HepG2 (cell line): ENCODE data around the gene MMP24OS. TPM values are rescaled to one million over a fixed set of nuclear protein-coding genes. Genes with fewer than 3 reads are reported as not detected.
A peak's percentile ranks its signal among the peaks of the same experiment; 100 is the strongest.

ENCODE experiments used
- ARID3A ChIP-seq: IDR thresholded peaks from 2 replicates; pipeline ENCODE4 v1.6.1; 2012; ENCODE audit warnings: low read depth, low read length, improper control_type of control experiment
- BHLHE40 ChIP-seq: IDR thresholded peaks from 2 replicates; pipeline ENCODE4 v1.6.1; 2011; ENCODE audit warnings: low read length, improper control_type of control experiment
- FOXC1 ChIP-seq: sonication (generic); formaldehyde crosslinking; IDR thresholded peaks from 2 replicates; pipeline ENCODE4 v1.8.0; 2022; ENCODE audit warnings: mild to moderate bottlenecking, missing genetic modification reagents, borderline replicate concordance
- HMG20A ChIP-seq: IDR thresholded peaks from 2 replicates; pipeline ENCODE4 v1.6.1; 2016; ENCODE audit warnings: borderline replicate concordance
- IKZF5 ChIP-seq: IDR thresholded peaks from 2 replicates; pipeline ENCODE4 v1.6.1; 2018; ENCODE audit warnings: missing genetic modification reagents, mild to moderate bottlenecking, missing compliant biosample characterization
- KLF9 ChIP-seq: IDR thresholded peaks from 2 replicates; pipeline ENCODE4 v1.6.1; 2016; ENCODE audit warnings: low read depth
- LCORL ChIP-seq, 2 experiments: fragments of 450-650 bp in 1 of 2; sonication (generic) in 1 of 2; formaldehyde crosslinking in 1 of 2; IDR thresholded peaks; 2 replicates each; pipeline versions ENCODE4 v1.5.0 to v1.6.1; 2017 to 2020; ENCODE audit warnings: antibody characterized with exemption in 1 of 2, missing genetic modification reagents in 1 of 2
- MIXL1 ChIP-seq: IDR thresholded peaks from 2 replicates; pipeline ENCODE4 v1.6.1; 2016
- NFKB2 ChIP-seq: sonication (generic); formaldehyde crosslinking; IDR thresholded peaks from 2 replicates; pipeline ENCODE4 v1.4.0; 2020; ENCODE audit warnings: missing genetic modification reagents, borderline replicate concordance
- PTBP1 ChIP-seq: fragments of 200-400 bp; formaldehyde crosslinking; IDR thresholded peaks from 2 replicates; pipeline ENCODE4 v1.6.1; 2018; ENCODE audit warnings: low read length, low read depth; ENCODE audit not compliant: poor library complexity, severe bottlenecking
- SAP130 ChIP-seq: IDR thresholded peaks from 2 replicates; pipeline ENCODE4 v1.6.1; 2016; ENCODE audit warnings: low read depth
- SMYD3 ChIP-seq: sonication (generic); formaldehyde crosslinking; IDR thresholded peaks from 2 replicates; pipeline ENCODE4 v1.8.1; 2023; ENCODE audit warnings: mild to moderate bottlenecking, missing genetic modification reagents
- XRCC5 ChIP-seq: fragments of 200-400 bp; formaldehyde crosslinking; optimal IDR thresholded peaks from 2 replicates; pipeline ENCODE3; 2017; ENCODE audit warnings: mild to moderate bottlenecking, low read length
- ZBTB14 ChIP-seq: sonication (generic); formaldehyde crosslinking; IDR thresholded peaks from 2 replicates; pipeline ENCODE4 v1.4.0; 2020; ENCODE audit warnings: missing genetic modification reagents
- ZBTB42 ChIP-seq: sonication (generic); formaldehyde crosslinking; IDR thresholded peaks from 2 replicates; pipeline ENCODE4 v1.5.0; 2020; ENCODE audit warnings: mild to moderate bottlenecking, missing genetic modification reagents
- ZC3H4 ChIP-seq: sonication (generic); formaldehyde crosslinking; IDR thresholded peaks from 2 replicates; pipeline ENCODE4 v1.4.0; 2020; ENCODE audit warnings: missing genetic modification reagents, borderline replicate concordance
- ZFY ChIP-seq: sonication (generic); formaldehyde crosslinking; IDR thresholded peaks from 2 replicates; pipeline ENCODE4 v1.4.0; 2020; ENCODE audit warnings: missing genetic modification reagents
- ZMYM3 ChIP-seq: sonication (generic); formaldehyde crosslinking; IDR thresholded peaks from 2 replicates; pipeline ENCODE4 v1.5.1; 2020; ENCODE audit warnings: mild to moderate bottlenecking, missing genetic modification reagents
- ZNF326 ChIP-seq: sonication (generic); formaldehyde crosslinking; IDR thresholded peaks from 2 replicates; pipeline ENCODE4 v1.4.0; 2020; ENCODE audit warnings: missing genetic modification reagents, borderline replicate concordance
- ZNF841 ChIP-seq: sonication (generic); formaldehyde crosslinking; IDR thresholded peaks from 2 replicates; pipeline ENCODE4 v1.8.1; 2023; ENCODE audit warnings: missing genetic modification reagents, borderline replicate concordance
- ZNF883 ChIP-seq: sonication (generic); formaldehyde crosslinking; IDR thresholded peaks from 2 replicates; pipeline ENCODE4 v1.5.1; 2020; ENCODE audit warnings: mild to moderate bottlenecking, missing genetic modification reagents; ENCODE audit errors: not compliant biosample characterization
- polyA plus RNA-seq, 8 experiments: library from polyadenylated mRNA; depleted of rRNA in 3 of 8; stranded (reverse) in 7 of 8; unstranded in 1 of 8; fragments of >200 nt; fragmentation: Illumina TruSeq in 4 of 8; extraction: Trizol in 4 of 8; gene quantifications; 2 replicates each; pipeline versions ENCODE4 v1.2.1 to v1.2.3, GENCODE V29; 2011 to 2016; ENCODE audit warnings: low read depth in 4 of 8, missing spikeins in 1 of 8, mixed read lengths in 1 of 8; ENCODE audit not compliant: insufficient read depth in 1 of 8
- total RNA-seq, 5 experiments: library from RNA; depleted of rRNA; stranded (reverse); fragments of >200 nt; fragmentation: Illumina TruSeq; extraction: Trizol; gene quantifications; 2 replicates each; pipeline ENCODE4 v1.2.3, GENCODE V29; 2016; ENCODE audit warnings: low read depth in 1 of 5
- TF ChIP-seq, protein P1 (sequence below): sonication (generic); formaldehyde crosslinking; IDR thresholded peaks from 2 replicates; pipeline ENCODE4 v1.5.1; 2020; ENCODE audit warnings: missing genetic modification reagents, mild to moderate bottlenecking, borderline replicate concordance
- TF ChIP-seq, protein P2 (sequence below): sonication (generic); formaldehyde crosslinking; IDR thresholded peaks from 2 replicates; pipeline ENCODE4 v1.4.0; 2020; ENCODE audit warnings: missing genetic modification reagents

The MMP24OS gene
- total and polyA plus RNA-seq, 2 of the 13 experiments (the other 11 are each of a cell fraction or from before 2014, with no cell fraction given), result 6.0 to 8.5 TPM

DNA sequence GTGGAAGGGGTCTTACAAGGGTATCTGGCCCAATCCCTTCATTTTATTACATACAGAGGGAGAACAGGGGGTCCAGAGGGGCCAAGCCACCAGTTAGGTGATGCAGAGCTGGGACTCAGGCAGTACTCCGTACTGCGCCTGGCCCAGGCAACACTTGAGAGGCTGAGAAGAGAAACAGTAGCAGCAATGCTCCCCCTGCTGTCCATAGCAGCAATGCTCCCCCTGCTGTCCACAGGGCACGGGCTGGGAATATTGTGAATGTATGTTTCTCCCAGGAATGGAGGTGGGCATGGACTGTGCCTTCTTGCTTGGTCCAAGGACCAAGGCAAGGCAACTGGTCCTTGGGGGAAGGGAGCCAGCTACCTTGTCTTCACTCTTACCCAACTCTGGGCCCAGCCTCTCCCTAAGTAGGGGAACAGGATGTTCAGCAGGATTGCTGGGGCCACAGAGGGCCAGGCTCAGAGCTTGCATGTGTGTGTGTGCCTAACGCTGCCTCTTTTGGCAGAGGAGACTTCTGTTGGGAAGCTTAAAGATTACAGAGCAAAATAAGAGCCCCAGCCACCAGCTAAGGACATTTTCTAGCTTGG is 29.1 kb upstream of the MMP24OS start (continued):
- TF ChIP-seq ARID3A (peak; percentile 38; the same call in 1 of the 2 replicates), ZBTB14 (CRISPR knock-in tag) (no peak), PTBP1 (peak; percentile 34), ZMYM3 (peak; percentile 46; the same call in 1 of the 2 replicates), KLF9 (no peak), LCORL (IDR thresholded peaks at IDR 0.05) (no peak), LCORL (CRISPR knock-in tag; IDR thresholded peaks at IDR 0.05) (peak; percentile 50; the same call in 1 of the 2 replicates), SAP130 (CRISPR knock-in tag) (peak; percentile 54), HMG20A (0 out of 2 replicates have a peak, but pooled peaks have one; percentile 0), FOXC1 (CRISPR knock-in tag) (peak; percentile 89), ZFY (CRISPR knock-in tag) (peak; percentile 33; the same call in 1 of the 2 replicates), ZNF883 (CRISPR knock-in tag) (peak; percentile 78), SMYD3 (CRISPR knock-in tag) (no peak), XRCC5 (peak; percentile 99), MIXL1 (CRISPR knock-in tag) (0 out of 2 replicates have a peak, but pooled peaks have one; percentile 40), BHLHE40 (peak; percentile 54; the same call in 1 of the 2 replicates), ZNF326 (CRISPR knock-in tag) (no peak), NFKB2 (CRISPR knock-in tag) (0 out of 2 replicates have a peak, but pooled peaks have one; percentile 49), ZBTB42 (no peak), ZNF841 (CRISPR knock-in tag) (no peak), IKZF5 (CRISPR knock-in tag) (peak; percentile 66; the same call in 1 of the 2 replicates), ZC3H4 (CRISPR knock-in tag) (no peak)
- TF ChIP-seq, protein P1, sequence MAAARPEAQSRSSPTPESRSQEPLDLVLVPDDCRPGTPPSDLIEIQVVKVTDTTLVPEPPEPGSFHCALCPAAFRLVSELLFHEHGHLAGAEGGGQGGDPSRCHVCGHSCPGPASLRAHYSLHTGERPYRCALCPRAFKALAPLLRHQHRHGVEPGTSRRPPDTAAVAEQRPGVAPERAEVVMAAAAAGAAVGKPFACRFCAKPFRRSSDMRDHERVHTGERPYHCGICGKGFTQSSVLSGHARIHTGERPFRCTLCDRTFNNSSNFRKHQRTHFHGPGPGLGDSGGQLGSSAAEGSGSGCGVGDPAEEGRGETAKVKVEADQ (CRISPR knock-in tag), result 0 out of 2 replicates have a peak, but pooled peaks have one; percentile 46
- TF ChIP-seq, protein P2, sequence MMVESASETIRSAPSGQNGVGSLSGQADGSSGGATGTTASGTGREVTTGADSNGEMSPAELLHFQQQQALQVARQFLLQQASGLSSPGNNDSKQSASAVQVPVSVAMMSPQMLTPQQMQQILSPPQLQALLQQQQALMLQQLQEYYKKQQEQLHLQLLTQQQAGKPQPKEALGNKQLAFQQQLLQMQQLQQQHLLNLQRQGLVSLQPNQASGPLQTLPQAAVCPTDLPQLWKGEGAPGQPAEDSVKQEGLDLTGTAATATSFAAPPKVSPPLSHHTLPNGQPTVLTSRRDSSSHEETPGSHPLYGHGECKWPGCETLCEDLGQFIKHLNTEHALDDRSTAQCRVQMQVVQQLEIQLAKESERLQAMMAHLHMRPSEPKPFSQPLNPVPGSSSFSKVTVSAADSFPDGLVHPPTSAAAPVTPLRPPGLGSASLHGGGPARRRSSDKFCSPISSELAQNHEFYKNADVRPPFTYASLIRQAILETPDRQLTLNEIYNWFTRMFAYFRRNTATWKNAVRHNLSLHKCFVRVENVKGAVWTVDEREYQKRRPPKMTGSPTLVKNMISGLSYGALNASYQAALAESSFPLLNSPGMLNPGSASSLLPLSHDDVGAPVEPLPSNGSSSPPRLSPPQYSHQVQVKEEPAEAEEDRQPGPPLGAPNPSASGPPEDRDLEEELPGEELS (CRISPR knock-in tag), result peak; percentile 40; the same call in 1 of the 2 replicates
